Activated CD4-positive, alpha-beta memory T cell treated with anti-CD3 and anti-CD28 coated beads, Interleukin-2, amount 10 ng/mL, durations not matched to agents 7 days and 5 days (primary cell): ENCODE measurements around the gene FCN2. TPM values are rescaled to one million over a fixed set of nuclear protein-coding genes. Genes with fewer than 3 reads are reported as not detected.

ENCODE experiments used
- CTCF ChIA-PET: fragments of 350-600 bp; sonication (Branson Sonifier 250); formaldehyde crosslinking; loops from one replicate; lab custom pipeline; 2021; ENCODE audit warnings: antibody characterized with exemption, inconsistent platforms; lab: Charles Lee
- POLR2A ChIA-PET: fragments of 350-600 bp; sonication (Branson Sonifier 250); formaldehyde crosslinking; loops from one replicate; lab custom pipeline; 2021; ENCODE audit warnings: antibody characterized with exemption; lab: Charles Lee
- DNase-seq: peaks from one replicate; pipeline ENCODE4 v3.0.0-alpha.2; 2020
- H3K27ac Mint-ChIP-seq: one replicate; pipeline ENCODE4 v1.8.0; 2021; ENCODE audit warnings: mild to moderate bottlenecking, mixed read lengths
- H3K27me3 Mint-ChIP-seq: one replicate; pipeline ENCODE4 v1.8.0; 2021; ENCODE audit warnings: mixed read lengths
- H3K36me3 Mint-ChIP-seq: one replicate; pipeline ENCODE4 v1.8.0; 2021; ENCODE audit warnings: low read depth, mixed read lengths
- H3K4me1 Mint-ChIP-seq: one replicate; pipeline ENCODE4 v1.8.0; 2021; ENCODE audit warnings: mixed read lengths
- H3K4me3 Mint-ChIP-seq: one replicate; pipeline ENCODE4 v1.8.0; 2021; ENCODE audit warnings: mild to moderate bottlenecking, mixed read lengths
- H3K9me3 Mint-ChIP-seq: one replicate; pipeline ENCODE4 v1.8.0; 2021; ENCODE audit warnings: mixed read lengths
- total RNA-seq, 2 experiments: library from RNA; stranded (reverse); gene quantifications; one replicate each; pipeline ENCODE4 v1.2.3, GENCODE V29; 2021

The FCN2 gene
- not detected for total RNA-seq

GRCh38 chr9:134880484-134881312, at the start of gene FCN2:
TSS of gene FCN2 (plus strand) at chr9:134880810. CDS start at chr9:134880822, 12 bp downstream.
- DNase-seq = peak; percentile 11
- no peaks in the 10 kb centered on the region for H3K36me3 Mint-ChIP-seq
- H3K4me3 Mint-ChIP-seq = no peak within 1 kb of the TSS
- ChIA-PET POLR2A (no interaction called here), CTCF (no interaction called here)
- no peak within 1 kb of the TSS for H3K27ac Mint-ChIP-seq
- peaks cover 8% of the 10 kb centered on the region for H3K27me3 Mint-ChIP-seq
- no peaks in the 10 kb centered on the region for H3K4me1 Mint-ChIP-seq
- no peaks in the 10 kb centered on the region for H3K9me3 Mint-ChIP-seq

GRCh38 chr9:134830926-134831720, 49.5 kb upstream of the FCN2 start:
- H3K36me3 Mint-ChIP-seq = no peaks in the 10 kb centered on the region
- H3K9me3 Mint-ChIP-seq = no peaks in the 10 kb centered on the region
- no peaks in the 10 kb centered on the region for H3K4me1 Mint-ChIP-seq
- CTCF ChIA-PET = no interaction called here
- no peak for DNase-seq
- POLR2A ChIA-PET = no interaction called here
- H3K4me3 Mint-ChIP-seq = no peak overlapping the region
- no peak overlapping the region for H3K27ac Mint-ChIP-seq
- no peaks in the 10 kb centered on the region for H3K27me3 Mint-ChIP-seq

DNA sequence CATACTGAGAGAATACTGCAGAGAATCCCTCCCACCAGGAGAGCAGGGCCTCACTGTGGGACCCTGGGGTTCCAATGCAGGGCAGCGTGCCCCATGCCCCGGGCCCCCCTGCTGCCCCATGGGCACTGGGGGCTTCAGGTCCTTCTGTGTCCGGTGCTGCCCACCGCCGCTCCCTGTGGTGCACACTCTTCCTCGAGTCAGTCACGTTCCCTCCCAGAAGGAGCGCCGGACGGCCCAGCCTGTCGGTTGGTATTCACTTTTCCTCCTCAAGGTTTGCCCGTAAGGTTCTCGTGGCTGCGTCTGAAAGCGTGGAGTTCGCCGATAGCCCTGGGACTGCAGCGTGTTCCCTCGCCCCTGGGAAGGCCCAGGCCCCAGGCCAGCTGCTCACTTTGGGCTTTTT, 48.1 kb upstream of the FCN2 start:
- CTCF ChIA-PET = no interaction called here
- POLR2A ChIA-PET = no interaction called here
- no peaks in the 10 kb centered on the region for H3K4me1 Mint-ChIP-seq
- no peaks in the 10 kb centered on the region for H3K27me3 Mint-ChIP-seq
- no peak overlapping the region for H3K4me3 Mint-ChIP-seq
- no peaks in the 10 kb centered on the region for H3K36me3 Mint-ChIP-seq
- no peak overlapping the region for H3K27ac Mint-ChIP-seq
- no peak for DNase-seq
- no peaks in the 10 kb centered on the region for H3K9me3 Mint-ChIP-seq

DNA sequence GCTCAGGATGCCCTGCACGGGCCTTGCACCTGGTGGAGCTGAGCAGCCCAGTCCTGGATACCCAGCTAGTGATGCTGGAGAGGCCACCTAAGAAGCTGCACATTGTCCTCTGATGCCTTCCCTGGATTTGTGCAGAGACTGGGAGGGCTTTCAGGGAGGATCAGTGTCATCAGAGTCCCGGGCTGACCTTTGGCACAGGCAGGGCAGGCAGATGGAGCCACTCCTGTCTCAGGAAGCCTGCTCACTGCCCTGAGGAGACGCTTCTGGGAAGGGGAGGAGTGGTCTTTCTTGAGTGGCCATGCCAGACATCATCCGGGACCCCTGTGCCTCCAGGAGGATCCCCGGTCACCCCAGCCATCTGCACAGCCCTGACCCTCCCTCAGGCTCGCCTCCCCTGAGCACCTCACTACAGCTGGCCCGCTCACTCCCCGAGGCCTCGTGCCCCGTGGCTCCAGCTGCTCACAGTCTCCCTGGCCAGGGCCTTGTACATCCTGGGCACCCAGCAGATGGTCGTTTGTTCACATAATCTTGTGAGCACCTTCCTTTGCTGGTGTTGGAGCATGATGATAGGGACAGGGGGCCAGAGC, 47.2 kb upstream of the FCN2 start:
- H3K4me1 Mint-ChIP-seq = no peaks in the 10 kb centered on the region
- ChIA-PET CTCF (no interaction called here), POLR2A (no interaction called here)
- no peaks in the 10 kb centered on the region for H3K36me3 Mint-ChIP-seq
- H3K4me3 Mint-ChIP-seq = no peak overlapping the region
- H3K27me3 Mint-ChIP-seq = no peaks in the 10 kb centered on the region
- DNase-seq = no peak
- no peak overlapping the region for H3K27ac Mint-ChIP-seq
- H3K9me3 Mint-ChIP-seq = no peaks in the 10 kb centered on the region

DNA sequence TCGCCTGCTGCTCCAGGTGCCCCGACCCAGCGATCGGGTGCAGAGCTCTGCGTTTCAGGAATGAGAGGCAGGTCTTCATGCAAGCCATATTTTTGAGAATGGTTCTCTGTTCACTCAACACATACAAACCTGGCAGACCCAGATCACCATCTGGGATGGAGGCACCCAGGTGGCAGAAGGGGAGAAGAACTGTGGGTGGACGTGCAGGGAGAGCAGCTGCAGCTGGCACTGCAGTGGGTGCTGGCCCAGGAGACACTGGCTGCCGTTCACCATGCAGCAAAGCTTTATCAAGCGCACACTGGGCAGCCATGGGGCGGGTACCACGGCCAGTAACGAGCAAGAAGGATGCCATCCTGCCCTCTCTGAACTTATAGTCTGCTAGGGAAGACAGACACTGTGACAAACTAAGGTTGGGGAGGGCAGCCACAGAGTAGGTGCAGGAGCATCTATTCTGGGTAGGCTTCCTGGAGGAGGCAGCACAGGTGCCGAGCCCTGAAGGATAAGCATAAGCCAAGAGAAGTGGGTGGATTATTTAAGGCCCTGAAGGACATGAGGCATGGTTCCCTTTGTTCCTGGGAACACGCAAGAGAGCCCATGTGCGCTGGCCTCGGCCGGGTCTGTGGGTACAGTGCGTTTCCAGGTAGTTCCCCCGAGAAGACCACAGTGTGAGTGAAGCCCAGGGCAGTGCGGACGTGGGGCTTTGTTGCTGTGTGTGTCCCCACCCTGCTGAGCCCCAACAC, 46.2 kb upstream of the FCN2 start:
- Mint-ChIP-seq H3K4me3 (no peak overlapping the region), H3K36me3 (no peaks in the 10 kb centered on the region), H3K9me3 (no peaks in the 10 kb centered on the region), H3K27ac (no peak overlapping the region), H3K4me1 (no peaks in the 10 kb centered on the region), H3K27me3 (no peaks in the 10 kb centered on the region)
- CTCF ChIA-PET = no interaction called here
- DNase-seq = no peak
- POLR2A ChIA-PET = no interaction called here

GRCh38 chr9:134834957-134835419, 45.6 kb upstream of the FCN2 start:
- H3K27ac Mint-ChIP-seq = no peak overlapping the region
- no peak for DNase-seq
- no peaks in the 10 kb centered on the region for H3K4me1 Mint-ChIP-seq
- H3K4me3 Mint-ChIP-seq = no peak overlapping the region
- no peaks in the 10 kb centered on the region for H3K27me3 Mint-ChIP-seq
- POLR2A ChIA-PET = no interaction called here
- no peaks in the 10 kb centered on the region for H3K36me3 Mint-ChIP-seq
- CTCF ChIA-PET = no interaction called here
- no peaks in the 10 kb centered on the region for H3K9me3 Mint-ChIP-seq

- H3K4me1 Mint-ChIP-seq = no peaks in the 10 kb centered on the region
- no peaks in the 10 kb centered on the region for H3K27me3 Mint-ChIP-seq
- H3K36me3 Mint-ChIP-seq = no peaks in the 10 kb centered on the region
- ChIA-PET POLR2A (no interaction called here), CTCF (no interaction called here)
- no peak overlapping the region for H3K27ac Mint-ChIP-seq
- H3K9me3 Mint-ChIP-seq = no peaks in the 10 kb centered on the region
- H3K4me3 Mint-ChIP-seq = no peak overlapping the region
- DNase-seq = no peak
These were observed 45.2 kb upstream of the FCN2 start for GRCh38 chr9:134835448-134835847.

DNA sequence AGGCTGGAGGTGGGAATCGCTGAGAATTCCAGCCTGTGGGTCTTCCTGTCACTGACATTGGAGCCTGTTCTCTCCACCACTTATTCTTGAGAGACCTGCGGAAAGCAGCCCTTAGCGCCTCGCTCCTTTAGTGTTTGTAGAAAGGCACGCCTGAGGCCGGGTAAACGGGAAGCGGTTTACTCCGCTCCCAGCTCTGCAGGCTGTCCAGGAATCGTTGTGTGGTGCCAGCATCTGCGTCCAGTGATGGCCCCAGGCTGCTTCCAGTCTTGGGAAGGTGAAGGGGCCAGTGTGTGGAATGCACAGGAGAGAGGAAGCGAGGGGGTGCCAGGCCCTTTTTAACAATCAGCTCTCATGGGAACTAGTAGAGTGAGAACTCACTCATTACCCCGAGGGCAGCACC, 44.6 kb upstream of the FCN2 start:
- Mint-ChIP-seq H3K27me3 (no peaks in the 10 kb centered on the region), H3K27ac (no peak overlapping the region), H3K36me3 (no peaks in the 10 kb centered on the region), H3K4me1 (no peaks in the 10 kb centered on the region), H3K4me3 (no peak overlapping the region), H3K9me3 (no peaks in the 10 kb centered on the region)
- DNase-seq = no peak
- CTCF ChIA-PET = no interaction called here
- POLR2A ChIA-PET = no interaction called here

DNA sequence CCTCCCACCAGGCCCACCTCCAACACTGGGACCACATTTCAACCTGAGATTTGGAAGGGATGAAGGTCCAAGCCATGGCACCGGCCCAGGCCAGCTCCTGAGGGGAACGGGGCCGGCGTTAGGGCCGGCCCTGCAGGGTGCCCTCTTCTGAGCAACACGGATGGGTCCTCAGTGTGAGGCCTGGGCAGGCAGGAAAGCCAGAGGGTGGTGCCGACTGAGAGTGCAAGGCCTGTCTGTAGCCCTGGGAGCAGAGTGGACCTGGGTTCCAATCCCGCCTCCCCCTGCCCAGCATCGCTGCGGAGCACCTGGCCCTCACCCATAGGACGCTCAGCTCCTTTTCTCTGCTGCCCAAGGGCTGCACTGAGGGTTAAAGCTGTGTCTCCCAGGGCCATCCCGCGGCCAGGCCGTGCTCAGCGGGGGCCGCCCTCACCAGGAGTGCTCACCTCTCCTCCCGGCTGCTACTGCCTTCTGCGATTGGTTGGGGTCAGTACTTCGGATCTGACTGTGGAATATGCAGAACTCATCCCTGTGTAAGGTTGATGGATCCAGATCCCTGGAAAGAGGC, 44.1 kb upstream of the FCN2 start:
- Mint-ChIP-seq H3K4me3 (no peak overlapping the region), H3K27me3 (no peaks in the 10 kb centered on the region), H3K4me1 (no peaks in the 10 kb centered on the region), H3K36me3 (no peaks in the 10 kb centered on the region), H3K9me3 (no peaks in the 10 kb centered on the region), H3K27ac (no peak overlapping the region)
- ChIA-PET POLR2A (no interaction called here), CTCF (no interaction called here)
- no peak for DNase-seq

DNA sequence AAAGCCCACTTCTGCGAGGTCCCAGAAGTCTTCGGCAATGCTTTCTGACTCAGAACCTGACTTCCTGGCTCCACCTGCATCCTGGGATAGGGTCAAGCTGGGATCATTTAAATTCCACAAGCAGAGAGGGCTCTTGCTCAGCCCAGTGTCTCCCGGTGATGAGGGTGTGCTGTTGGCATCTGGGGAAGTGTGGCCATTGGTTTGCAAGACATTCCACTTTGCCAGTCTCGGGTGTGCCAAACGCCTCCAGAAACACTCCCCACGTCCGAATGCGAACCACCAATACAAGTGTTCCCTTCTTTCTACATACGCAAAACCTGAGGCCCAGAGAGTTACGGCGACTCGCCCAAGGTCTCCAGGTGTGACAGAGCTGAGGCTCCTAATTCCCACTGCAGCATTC, 43.1 kb upstream of the FCN2 start:
- Mint-ChIP-seq H3K27me3 (no peaks in the 10 kb centered on the region), H3K4me1 (no peaks in the 10 kb centered on the region), H3K9me3 (no peaks in the 10 kb centered on the region), H3K27ac (no peak overlapping the region), H3K4me3 (no peak overlapping the region), H3K36me3 (no peaks in the 10 kb centered on the region)
- CTCF ChIA-PET = no interaction called here
- no peak for DNase-seq
- POLR2A ChIA-PET = no interaction called here

DNA sequence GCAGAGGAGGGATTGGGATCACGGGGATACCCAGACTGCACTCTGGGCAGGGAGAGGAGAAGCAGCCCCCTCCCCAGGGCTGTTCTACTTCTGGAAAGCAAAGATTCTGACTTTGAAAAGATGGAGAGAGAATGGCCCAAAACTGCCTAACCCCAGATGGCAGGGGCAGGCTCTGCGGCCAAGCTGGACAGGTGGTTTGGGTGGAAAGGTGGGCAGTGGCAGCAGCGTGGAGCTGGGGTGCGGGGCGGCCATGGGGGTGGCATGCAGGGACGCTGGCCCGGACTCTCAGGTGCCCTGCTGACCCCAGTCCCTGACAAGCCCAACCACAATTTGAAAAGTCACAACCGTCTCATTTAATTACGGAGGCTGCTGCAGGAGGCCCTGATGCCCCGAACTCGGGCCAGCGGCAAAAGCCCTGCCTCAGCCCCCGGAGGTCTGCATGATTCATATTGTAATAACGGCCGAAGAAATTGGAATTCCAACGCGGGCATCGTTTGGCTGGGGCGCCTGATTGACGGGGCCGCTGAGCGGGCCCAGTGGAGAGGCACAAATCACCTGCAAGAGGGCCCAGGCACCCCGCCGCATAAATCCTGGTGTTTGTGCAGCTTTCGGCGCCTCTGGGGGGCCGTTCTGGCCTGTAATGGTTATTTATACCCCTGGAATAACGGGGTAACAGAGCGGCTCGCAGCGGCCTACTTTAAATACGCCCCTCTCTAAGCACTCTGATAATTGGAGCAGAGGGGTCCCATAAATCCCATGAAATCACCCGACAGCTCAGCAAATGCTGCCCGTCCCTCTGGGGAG, 41.8 kb upstream of the FCN2 start:
- ChIA-PET POLR2A (no interaction called here), CTCF (no interaction called here)
- Mint-ChIP-seq H3K27me3 (no peaks in the 10 kb centered on the region), H3K4me3 (no peak overlapping the region), H3K36me3 (no peaks in the 10 kb centered on the region), H3K27ac (no peak overlapping the region), H3K9me3 (no peaks in the 10 kb centered on the region), H3K4me1 (no peaks in the 10 kb centered on the region)
- DNase-seq = no peak

DNA sequence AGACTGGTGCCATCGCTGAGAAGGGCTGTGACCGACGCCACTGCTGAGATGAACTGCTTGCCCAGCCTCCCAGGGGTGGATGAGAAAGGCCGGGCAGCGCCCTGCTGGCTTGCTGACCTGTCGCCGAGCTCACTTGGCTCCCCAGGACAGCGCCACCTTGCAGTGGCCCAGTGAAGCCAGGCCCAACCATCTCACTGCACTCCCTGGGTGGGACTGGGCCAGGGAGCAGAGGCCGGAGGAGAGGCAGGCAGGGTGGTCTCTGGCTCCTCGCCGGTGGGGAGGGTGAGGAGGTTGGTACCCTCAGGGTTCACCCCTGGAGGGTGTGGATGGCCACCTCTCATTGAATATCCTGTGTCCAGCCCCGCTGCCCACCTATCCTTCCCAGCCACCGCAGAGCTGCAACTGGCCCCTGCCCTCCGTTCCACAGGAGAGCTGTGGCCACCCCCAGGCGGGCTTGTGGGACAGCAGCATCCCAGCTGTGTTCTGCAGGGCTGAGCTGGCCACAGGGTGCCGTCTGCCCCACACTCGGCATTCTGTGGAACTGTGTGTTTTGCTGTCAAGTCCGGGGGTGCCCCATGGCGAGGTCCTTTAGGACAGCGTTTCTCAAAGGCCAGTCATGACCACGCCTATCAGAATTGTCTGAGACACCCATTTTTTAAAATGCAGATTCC, 41.0 kb upstream of the FCN2 start:
- ChIA-PET CTCF (no interaction called here), POLR2A (no interaction called here)
- Mint-ChIP-seq H3K27me3 (no peaks in the 10 kb centered on the region), H3K36me3 (no peaks in the 10 kb centered on the region), H3K9me3 (no peaks in the 10 kb centered on the region), H3K4me1 (no peaks in the 10 kb centered on the region), H3K27ac (no peak overlapping the region), H3K4me3 (no peak overlapping the region)
- no peak for DNase-seq
